Renal cortical epithelial cell (primary cell): Measurements from ENCODE around the gene CDKAL1. TPM values are rescaled to one million over a fixed set of nuclear protein-coding genes. Genes with fewer than 3 reads are reported as not detected.

Experiments
- total RNA-seq: library from RNA; depleted of rRNA; stranded (reverse); fragments of >200 nt; gene quantifications from 2 replicates; pipeline ENCODE4 v1.2.3, GENCODE V29; 2014

The CDKAL1 gene
- total RNA-seq, 1 donor from 2014 or later = 28.3 TPM

Other genes with a start within 250 kb of the CDKAL1 start
- gene E2F3, start 132.6 kb upstream of the CDKAL1 start, total RNA-seq = 10.8 and 17.3 TPM in 2 replicates